ENCODE results near the gene AFAP1L1. TPM values are rescaled to one million over a fixed set of nuclear protein-coding genes. Genes with fewer than 3 reads are reported as not detected.

The AFAP1L1 gene
- total and polyA plus RNA-seq, 3 donors from 2014 or later, result 10.4 to 12.6 (median 11.9) TPM

GRCh38 chr5:149239917-149240316 lies 31.7 kb upstream of the AFAP1L1 start:
- no peak overlapping the region for H3K4me3 ChIP-seq
- intact Hi-C loops (cut with DNase I; ENCODE audit: low total_unique reads), result no loop called here
- TF ChIP-seq CTCF (IDR thresholded peaks at IDR 0.05) (no peak), POLR2A (IDR thresholded peaks at IDR 0.05) (no peak)
- H3K36me3 ChIP-seq (ENCODE audit: low read depth, missing control alignments), result no peaks in the 10 kb centered on the region
- no peak overlapping the region for H3K27ac ChIP-seq
- no peaks in the 10 kb centered on the region for H3K4me1 ChIP-seq
- WGBS, 2 donors, result 67 to 100% methylated on average over 2 of the region's 2 CpGs
- H3K9me3 ChIP-seq, result no peaks in the 10 kb centered on the region
- no peak for DNase-seq
- no peaks in the 10 kb centered on the region for H3K27me3 ChIP-seq

DNA sequence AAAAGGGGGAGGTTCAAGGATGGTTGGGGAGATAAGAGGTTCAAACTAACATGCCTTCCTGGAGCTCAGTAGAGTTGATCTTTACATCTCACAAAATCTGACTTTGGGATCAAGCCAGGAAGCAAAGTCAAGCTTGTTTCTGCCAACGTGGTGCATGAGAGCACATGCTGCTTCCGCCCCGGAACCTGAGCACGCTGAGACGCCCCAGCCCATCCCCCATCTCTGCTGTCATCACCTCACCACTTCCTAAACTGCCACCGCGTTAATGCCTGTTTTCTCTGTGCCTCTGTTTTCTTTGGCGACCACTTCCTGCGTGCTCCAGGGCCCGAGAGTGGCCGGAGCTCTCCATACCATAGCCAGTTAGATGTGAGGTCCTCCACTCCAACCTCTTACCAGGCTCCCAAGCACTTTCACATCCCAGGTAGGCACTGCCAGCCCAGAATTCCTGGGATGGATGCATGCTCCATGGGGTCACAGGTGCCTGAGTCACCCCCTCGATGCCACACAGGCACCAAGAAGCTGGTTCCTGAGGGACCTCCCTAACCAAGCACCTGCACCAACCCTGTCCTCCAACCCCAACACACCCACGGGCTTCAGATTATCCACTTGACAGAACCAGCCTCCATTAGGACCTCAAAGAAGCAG lies 31.2 kb upstream of the AFAP1L1 start:
- intact Hi-C loops (cut with DNase I; ENCODE audit: low total_unique reads), result no loop called here
- Histone ChIP-seq H3K27ac (no peak overlapping the region), H3K4me1 (no peaks in the 10 kb centered on the region), H3K27me3 (no peaks in the 10 kb centered on the region), H3K9me3 (no peaks in the 10 kb centered on the region), H3K4me3 (no peak overlapping the region), H3K36me3 (ENCODE audit: low read depth, missing control alignments) (no peaks in the 10 kb centered on the region)
- TF ChIP-seq POLR2A (IDR thresholded peaks at IDR 0.05) (no peak), CTCF (IDR thresholded peaks at IDR 0.05) (no peak)
- WGBS, 2 donors, result 81 to 87% methylated on average over 13 of the region's 13 CpGs
- peak; percentile 18 for DNase-seq

GRCh38 chr5:149242339-149242738 lies 29.3 kb upstream of the AFAP1L1 start:
- Histone ChIP-seq H3K27ac (no peak overlapping the region), H3K4me3 (no peak overlapping the region), H3K9me3 (no peaks in the 10 kb centered on the region), H3K4me1 (no peaks in the 10 kb centered on the region), H3K36me3 (ENCODE audit: low read depth, missing control alignments) (no peaks in the 10 kb centered on the region), H3K27me3 (no peaks in the 10 kb centered on the region)
- DNase-seq, result no peak
- TF ChIP-seq CTCF (IDR thresholded peaks at IDR 0.05) (no peak), POLR2A (IDR thresholded peaks at IDR 0.05) (no peak)
- WGBS, 2 donors, result 89 to 94% methylated on average over 3 of the region's 3 CpGs
- intact Hi-C loops (cut with DNase I; ENCODE audit: low total_unique reads), result no loop called here

- no peak overlapping the region for H3K27ac ChIP-seq
- H3K9me3 ChIP-seq, result no peaks in the 10 kb centered on the region
- intact Hi-C loops (cut with DNase I; ENCODE audit: low total_unique reads), result no loop called here
- H3K36me3 ChIP-seq (ENCODE audit: low read depth, missing control alignments), result no peaks in the 10 kb centered on the region
- no peaks in the 10 kb centered on the region for H3K4me1 ChIP-seq
- no peak overlapping the region for H3K4me3 ChIP-seq
- TF ChIP-seq CTCF (IDR thresholded peaks at IDR 0.05) (no peak), POLR2A (IDR thresholded peaks at IDR 0.05) (no peak)
- H3K27me3 ChIP-seq, result no peaks in the 10 kb centered on the region
- 89 to 94% methylated on average over 4 of the region's 4 CpGs for WGBS, 2 donors
- no peak for DNase-seq
These were observed 24.8 kb upstream of the AFAP1L1 start for GRCh38 chr5:149246906-149247305.

GRCh38 chr5:149247726-149248125 lies 23.9 kb upstream of the AFAP1L1 start:
- TF ChIP-seq CTCF (IDR thresholded peaks at IDR 0.05), result no peak
- no peak for TF ChIP-seq POLR2A (IDR thresholded peaks at IDR 0.05)
- Histone ChIP-seq H3K4me1 (no peaks in the 10 kb centered on the region), H3K27me3 (no peaks in the 10 kb centered on the region), H3K9me3 (no peaks in the 10 kb centered on the region), H3K36me3 (ENCODE audit: low read depth, missing control alignments) (no peaks in the 10 kb centered on the region), H3K4me3 (no peak overlapping the region), H3K27ac (no peak overlapping the region)
- DNase-seq, result no peak
- 92 to 100% methylated on average over 3 to 8 of the region's 8 CpGs for WGBS, 2 donors
- intact Hi-C loops (cut with DNase I; ENCODE audit: low total_unique reads), result no loop called here
